ENCODE measurements around the gene EXOSC6. TPM values are rescaled to one million over a fixed set of nuclear protein-coding genes. Genes with fewer than 3 reads are reported as not detected.
"Not testable (repeated sequence)": the region's sequence is repeated elsewhere in the genome, so short reads cannot be mapped to it uniquely, and the experiment has no call there.

EXOSC6 gene
- total RNA-seq, 1 donor from 2014 or later: 27.1 TPM

DNA sequence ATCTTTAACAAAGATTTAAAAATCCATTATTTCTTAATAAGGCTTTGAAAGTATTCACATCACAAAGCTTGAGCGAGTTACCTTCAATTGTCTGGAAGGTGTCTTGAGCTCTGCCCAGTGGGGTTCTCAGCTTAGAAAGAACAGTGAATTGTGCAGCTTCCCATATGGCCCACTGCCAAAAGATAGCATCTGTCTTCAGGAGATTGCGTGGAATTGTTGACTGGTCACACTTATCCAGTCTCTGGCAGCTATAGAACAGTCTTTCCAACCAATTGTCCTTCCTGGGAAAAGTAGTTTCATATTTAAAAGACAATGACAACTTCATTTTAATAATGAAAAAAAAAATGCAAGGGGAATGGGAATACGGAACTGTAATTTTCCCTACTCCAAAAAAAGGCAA is 19.9 kb downstream of the EXOSC6 start:
- H3K27me3 Mint-ChIP-seq (ENCODE audit: insufficient read depth, low read depth); H3K36me3 ChIP-seq; H3K36me3 Mint-ChIP-seq; H3K4me1 ChIP-seq; H3K4me2 ChIP-seq; H3K9me3 ChIP-seq (ENCODE audit: low read depth); H3K9ac ChIP-seq; H3K4me3 Mint-ChIP-seq; H3K27ac ChIP-seq; H3K9me3 Mint-ChIP-seq; H3F3A ChIP-seq (ENCODE audit: low read depth); H3K4me3 ChIP-seq; H2AFZ ChIP-seq (replicated peaks); H4K20me1 ChIP-seq (ENCODE audit: low read depth); H3K79me2 ChIP-seq (ENCODE audit: low read depth); H3K4me1 Mint-ChIP-seq; DNase-seq (ENCODE audit: low spot score); H3K27me3 ChIP-seq; H3K27ac Mint-ChIP-seq: not testable (repeated sequence)

- not testable (repeated sequence) for H3K4me3 ChIP-seq; H3K9me3 ChIP-seq (ENCODE audit: low read depth); H3K27ac Mint-ChIP-seq; H2AFZ ChIP-seq (replicated peaks); H3F3A ChIP-seq (ENCODE audit: low read depth); H3K9me3 Mint-ChIP-seq; DNase-seq (ENCODE audit: low spot score); H4K20me1 ChIP-seq (ENCODE audit: low read depth); H3K36me3 ChIP-seq; H3K4me1 ChIP-seq; H3K36me3 Mint-ChIP-seq; H3K4me2 ChIP-seq; H3K9ac ChIP-seq; H3K27me3 Mint-ChIP-seq (ENCODE audit: insufficient read depth, low read depth); H3K79me2 ChIP-seq (ENCODE audit: low read depth); H3K27me3 ChIP-seq; H3K4me1 Mint-ChIP-seq; H3K27ac ChIP-seq; H3K4me3 Mint-ChIP-seq
These were observed 25.7 kb downstream of the EXOSC6 start for GRCh38 chr16:70226024-70226423.

GRCh38 chr16:70225430-70225829 is 26.3 kb downstream of the EXOSC6 start:
- H3F3A ChIP-seq (ENCODE audit: low read depth); H3K9me3 ChIP-seq (ENCODE audit: low read depth); H3K4me1 ChIP-seq; H2AFZ ChIP-seq (replicated peaks); H3K36me3 Mint-ChIP-seq; H3K27ac Mint-ChIP-seq; H3K4me1 Mint-ChIP-seq; H3K4me3 Mint-ChIP-seq; H3K9ac ChIP-seq; H3K27me3 ChIP-seq; H3K36me3 ChIP-seq; H3K9me3 Mint-ChIP-seq; DNase-seq (ENCODE audit: low spot score); H3K79me2 ChIP-seq (ENCODE audit: low read depth); H3K4me2 ChIP-seq; H3K27me3 Mint-ChIP-seq (ENCODE audit: insufficient read depth, low read depth); H4K20me1 ChIP-seq (ENCODE audit: low read depth); H3K27ac ChIP-seq; H3K4me3 ChIP-seq: not testable (repeated sequence)

- not testable (repeated sequence) for H2AFZ ChIP-seq (replicated peaks); H3K36me3 Mint-ChIP-seq; H3K4me3 Mint-ChIP-seq; H3K27ac Mint-ChIP-seq; H3K9me3 ChIP-seq (ENCODE audit: low read depth); H3K4me1 ChIP-seq; H4K20me1 ChIP-seq (ENCODE audit: low read depth); H3K36me3 ChIP-seq; H3K4me2 ChIP-seq; H3K9ac ChIP-seq; H3K27ac ChIP-seq; H3K79me2 ChIP-seq (ENCODE audit: low read depth); H3K27me3 ChIP-seq; H3K9me3 Mint-ChIP-seq; H3K4me3 ChIP-seq; H3F3A ChIP-seq (ENCODE audit: low read depth); DNase-seq (ENCODE audit: low spot score); H3K4me1 Mint-ChIP-seq; H3K27me3 Mint-ChIP-seq (ENCODE audit: insufficient read depth, low read depth)
These were observed 27.1 kb downstream of the EXOSC6 start for GRCh38 chr16:70224645-70225044.

DNA sequence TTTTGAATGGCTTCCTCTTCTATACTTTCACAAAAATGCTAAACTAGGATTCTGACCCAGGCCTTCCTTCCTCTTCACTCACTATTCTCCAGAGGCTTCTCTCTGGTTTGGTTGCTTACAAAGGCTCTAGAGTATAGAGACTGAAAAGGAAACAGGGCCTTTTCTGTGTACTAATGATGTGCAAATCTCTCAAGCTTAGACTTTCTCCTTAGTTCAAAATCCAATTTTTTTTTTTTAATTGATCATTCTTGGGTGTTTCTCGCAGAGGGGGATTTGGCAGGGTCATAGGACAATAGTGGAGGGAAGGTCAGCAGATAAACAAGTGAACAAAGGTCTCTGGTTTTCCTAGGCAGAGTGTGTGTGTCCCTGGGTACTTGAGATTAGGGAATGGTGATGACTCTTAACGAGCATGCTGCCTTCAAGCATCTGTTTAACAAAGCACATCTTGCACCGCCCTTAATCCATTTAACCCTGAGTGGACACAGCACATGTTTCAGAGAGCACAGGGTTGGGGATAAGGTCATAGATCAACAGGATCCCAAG is 27.7 kb downstream of the EXOSC6 start:
- H3K9ac ChIP-seq; DNase-seq (ENCODE audit: low spot score); H2AFZ ChIP-seq (replicated peaks); H3K4me2 ChIP-seq; H3K4me1 ChIP-seq; H3K36me3 Mint-ChIP-seq; H3K36me3 ChIP-seq; H3K27me3 Mint-ChIP-seq (ENCODE audit: insufficient read depth, low read depth); H3K4me3 ChIP-seq; H3K4me1 Mint-ChIP-seq; H3K27me3 ChIP-seq; H3K4me3 Mint-ChIP-seq; H3K79me2 ChIP-seq (ENCODE audit: low read depth); H3K9me3 Mint-ChIP-seq; H3K27ac Mint-ChIP-seq; H3F3A ChIP-seq (ENCODE audit: low read depth); H4K20me1 ChIP-seq (ENCODE audit: low read depth); H3K9me3 ChIP-seq (ENCODE audit: low read depth): not testable (repeated sequence)
- H3K27ac ChIP-seq: peak overlapping the region; percentile 14

DNA sequence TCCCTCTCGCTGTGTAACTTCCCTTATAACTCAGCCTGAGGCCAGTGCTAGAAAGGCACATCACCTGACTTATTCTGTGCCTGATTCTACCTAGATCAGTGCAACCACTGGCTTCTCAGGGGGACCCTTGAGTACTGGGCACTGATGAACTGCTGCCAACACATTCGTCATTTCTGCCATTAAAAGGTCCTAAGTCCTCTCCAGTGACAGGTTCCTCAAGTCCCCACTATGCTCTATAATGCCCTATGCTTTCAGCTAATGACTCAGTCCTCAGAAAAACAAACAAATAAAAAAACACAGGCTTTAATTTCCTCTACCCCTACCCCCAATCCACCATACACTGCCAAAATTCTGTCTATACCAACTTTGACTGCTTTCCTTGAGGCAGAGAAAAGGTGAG is 28.5 kb downstream of the EXOSC6 start:
- H3K79me2 ChIP-seq (ENCODE audit: low read depth); H3K4me1 Mint-ChIP-seq; H3K9ac ChIP-seq; H3K4me3 Mint-ChIP-seq; H3K4me2 ChIP-seq; H3K4me3 ChIP-seq; H3K4me1 ChIP-seq; H3K27me3 ChIP-seq; H2AFZ ChIP-seq (replicated peaks); DNase-seq (ENCODE audit: low spot score); H3K36me3 ChIP-seq; H3F3A ChIP-seq (ENCODE audit: low read depth); H4K20me1 ChIP-seq (ENCODE audit: low read depth); H3K36me3 Mint-ChIP-seq; H3K27me3 Mint-ChIP-seq (ENCODE audit: insufficient read depth, low read depth); H3K9me3 Mint-ChIP-seq; H3K9me3 ChIP-seq (ENCODE audit: low read depth); H3K27ac ChIP-seq: not testable (repeated sequence)
- peak overlapping the region; percentile 34 for H3K27ac Mint-ChIP-seq

GRCh38 chr16:70222574-70222973 is 29.2 kb downstream of the EXOSC6 start:
- H3K4me2 ChIP-seq; H3K27me3 Mint-ChIP-seq (ENCODE audit: insufficient read depth, low read depth); DNase-seq (ENCODE audit: low spot score); H3K36me3 Mint-ChIP-seq; H3K4me3 Mint-ChIP-seq; H3K27ac Mint-ChIP-seq; H2AFZ ChIP-seq (replicated peaks); H3K4me3 ChIP-seq; H3F3A ChIP-seq (ENCODE audit: low read depth); H3K4me1 Mint-ChIP-seq; H3K79me2 ChIP-seq (ENCODE audit: low read depth); H4K20me1 ChIP-seq (ENCODE audit: low read depth); H3K27me3 ChIP-seq; H3K9me3 Mint-ChIP-seq; H3K36me3 ChIP-seq; H3K9ac ChIP-seq; H3K4me1 ChIP-seq; H3K9me3 ChIP-seq (ENCODE audit: low read depth); H3K27ac ChIP-seq: not testable (repeated sequence)

DNA sequence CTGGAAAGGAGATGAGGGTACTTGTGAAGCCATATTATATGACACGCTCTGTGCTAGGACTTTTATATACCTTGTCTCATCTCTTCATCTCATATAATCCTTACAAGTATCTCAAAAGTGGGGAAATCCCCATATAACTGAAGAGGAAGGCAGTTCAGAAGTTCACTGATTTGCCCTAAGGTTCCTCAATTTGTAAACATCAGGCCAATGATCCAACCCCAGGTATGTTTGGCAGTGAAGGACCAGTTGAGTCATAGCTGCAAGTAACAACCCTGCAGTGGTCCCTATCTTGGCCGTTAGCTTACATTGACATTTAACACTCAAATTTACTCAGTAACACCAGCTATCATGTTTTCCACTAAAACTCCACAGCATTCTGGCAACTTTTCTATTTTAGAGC is 33.2 kb downstream of the EXOSC6 start:
- not testable (repeated sequence) for H3K27ac ChIP-seq; H3K4me2 ChIP-seq; H4K20me1 ChIP-seq (ENCODE audit: low read depth); H3K27ac Mint-ChIP-seq; H3F3A ChIP-seq (ENCODE audit: low read depth); H3K27me3 ChIP-seq; H3K4me3 Mint-ChIP-seq; H2AFZ ChIP-seq (replicated peaks); H3K4me3 ChIP-seq; H3K79me2 ChIP-seq (ENCODE audit: low read depth); H3K36me3 Mint-ChIP-seq; H3K4me1 ChIP-seq; H3K36me3 ChIP-seq; H3K9ac ChIP-seq; DNase-seq (ENCODE audit: low spot score); H3K9me3 ChIP-seq (ENCODE audit: low read depth); H3K9me3 Mint-ChIP-seq; H3K4me1 Mint-ChIP-seq; H3K27me3 Mint-ChIP-seq (ENCODE audit: insufficient read depth, low read depth)

All from neural progenitor cell (in vitro differentiated cells).